GM23338 (cell line): ENCODE results near the gene GLRA2. TPM values are rescaled to one million over a fixed set of nuclear protein-coding genes. Genes with fewer than 3 reads are reported as not detected.

Source experiments
- ATAC-seq: fragments of 200-7000 bp; cut with Tn5 transposase; 3 replicates; pipeline ENCODE4 v1.9.1; 2020
- DNase-seq: peaks from one replicate; pipeline ENCODE4 v3.0.0-alpha.2; 2015; ENCODE audit warnings: low spot score
- H2AFZ ChIP-seq: fragments of 200-600 bp; sonication (generic); 2 replicates; pipeline ENCODE4 v1.8.0; 2016; ENCODE audit warnings: antibody characterized with exemption, mild to moderate bottlenecking, moderate library complexity
- H3F3A ChIP-seq: fragments of 200-600 bp; sonication (generic); replicated peaks from 2 replicates; pipeline ENCODE4 v1.8.0; 2017; ENCODE audit warnings: antibody characterized with exemption, mixed run types, low read depth
- H3K27ac ChIP-seq: fragments of 200-600 bp; sonication (generic); 2 replicates; pipeline ENCODE4 v1.6.1; 2016; ENCODE audit warnings: low read depth
- H3K27me3 ChIP-seq: fragments of 200-600 bp; sonication (generic); 2 replicates; pipeline ENCODE4 v1.8.0; 2016; ENCODE audit warnings: mild to moderate bottlenecking, mixed run types, moderate library complexity; ENCODE audit not compliant: insufficient read depth
- H3K36me3 ChIP-seq: fragments of 200-600 bp; sonication (generic); 2 replicates; pipeline ENCODE4 v1.8.0; 2016; ENCODE audit warnings: mild to moderate bottlenecking; ENCODE audit not compliant: insufficient read depth
- H3K4me1 ChIP-seq: fragments of 200-600 bp; sonication (generic); 2 replicates; pipeline ENCODE4 v1.8.0; 2016; ENCODE audit warnings: mild to moderate bottlenecking, moderate library complexity; ENCODE audit not compliant: insufficient read depth
- H3K4me2 ChIP-seq: fragments of 200-600 bp; sonication (generic); 2 replicates; pipeline ENCODE4 v1.7.1; 2017; ENCODE audit warnings: mixed run types
- H3K4me3 ChIP-seq: fragments of 200-600 bp; sonication (generic); 2 replicates; pipeline ENCODE4 v1.6.1; 2016; ENCODE audit warnings: mixed run types
- H3K79me2 ChIP-seq: fragments of 200-600 bp; sonication (generic); replicated peaks from 2 replicates; pipeline ENCODE4 v1.8.0; 2017; ENCODE audit warnings: mild to moderate bottlenecking; ENCODE audit not compliant: insufficient read depth
- H3K9me2 ChIP-seq: fragments of 200-600 bp; sonication (generic); 2 replicates; pipeline ENCODE4 v1.8.0; 2017; ENCODE audit not compliant: insufficient read depth
- H4K20me1 ChIP-seq: fragments of 200-600 bp; sonication (generic); replicated peaks from 2 replicates; pipeline ENCODE4 v1.8.0; 2017; ENCODE audit warnings: mild to moderate bottlenecking; ENCODE audit not compliant: insufficient read depth
- H3K27ac Mint-ChIP-seq: 2 replicates; pipeline ENCODE4 v1.8.0; 2020; ENCODE audit warnings: inconsistent platforms, mild to moderate bottlenecking, moderate library complexity, mixed read lengths
- H3K27me3 Mint-ChIP-seq: 3 replicates; pipeline ENCODE4 v1.8.0; 2022; ENCODE audit warnings: low read depth, mild to moderate bottlenecking, moderate library complexity, mixed read lengths, inconsistent platforms; ENCODE audit not compliant: insufficient read depth, poor library complexity
- H3K36me3 Mint-ChIP-seq: 3 replicates; pipeline ENCODE4 v1.8.0; 2021; ENCODE audit warnings: low read depth, mild to moderate bottlenecking, inconsistent platforms, moderate library complexity, mixed read lengths
- H3K4me1 Mint-ChIP-seq: 3 replicates; pipeline ENCODE4 v1.8.0; 2020; ENCODE audit warnings: mild to moderate bottlenecking, inconsistent platforms, mixed read lengths
- H3K4me3 Mint-ChIP-seq: 3 replicates; pipeline ENCODE4 v1.8.0; 2021; ENCODE audit warnings: moderate library complexity, mild to moderate bottlenecking, inconsistent platforms, mixed read lengths
- H3K9me3 Mint-ChIP-seq: 3 replicates; pipeline ENCODE4 v1.8.0; 2020; ENCODE audit warnings: moderate library complexity, mild to moderate bottlenecking, inconsistent platforms, mixed read lengths
- CREB1 ChIP-seq: fragments of 250-450 bp; sonication (Bioruptor Pico); IDR thresholded peaks from 2 replicates; pipeline ENCODE4 v1.5.0; 2020; ENCODE audit warnings: low read depth, mild to moderate bottlenecking, moderate library complexity
- CTCF ChIP-seq, 2 experiments: fragments of 200-600 bp in 1 of 2; sonication (generic) in 1 of 2; conservative IDR thresholded peaks; 2 replicates each; pipeline versions ENCODE4 v1.5.1 to v1.6.1; 2016 to 2017; ENCODE audit warnings: antibody characterized with exemption in 2 of 2, low read depth in 2 of 2, mild to moderate bottlenecking in 2 of 2, moderate library complexity in 1 of 2
- ETS1 ChIP-seq: IDR thresholded peaks from 2 replicates; pipeline ENCODE4 v1.6.1; 2016; ENCODE audit warnings: antibody characterized with exemption
- EZH2 ChIP-seq: fragments of 200-600 bp; sonication (generic); IDR thresholded peaks from one replicate; pipeline ENCODE4 v1.8.0; 2017; ENCODE audit warnings: antibody characterized with exemption, mild to moderate bottlenecking, low read depth; ENCODE audit not compliant: unreplicated experiment
- EZH2phosphoT487 ChIP-seq: fragments of 200-600 bp; sonication (generic); IDR thresholded peaks from one replicate; pipeline ENCODE4 v1.8.1; 2018; ENCODE audit warnings: antibody characterized with exemption; ENCODE audit not compliant: unreplicated experiment
- JUNB ChIP-seq: IDR thresholded peaks from one replicate; pipeline ENCODE4 v1.6.1; 2016; ENCODE audit warnings: antibody characterized with exemption; ENCODE audit not compliant: unreplicated experiment
- NANOG ChIP-seq: IDR thresholded peaks from 2 replicates; pipeline ENCODE4 v1.6.1; 2016; ENCODE audit warnings: antibody characterized with exemption, borderline replicate concordance
- POLR2AphosphoS5 ChIP-seq: IDR thresholded peaks from 2 replicates; pipeline ENCODE4 v1.6.1; 2016; ENCODE audit warnings: antibody characterized with exemption, low read depth
- STAT1 ChIP-seq: IDR thresholded peaks from one replicate; pipeline ENCODE4 v1.6.1; 2016; ENCODE audit warnings: antibody characterized with exemption; ENCODE audit not compliant: unreplicated experiment
- ZNF114 ChIP-seq: fragments of 250-450 bp; sonication (Bioruptor Pico); IDR thresholded peaks from 2 replicates; pipeline ENCODE4 v1.5.0; 2020; ENCODE audit warnings: mild to moderate bottlenecking, moderate library complexity
- ZNF331 ChIP-seq: fragments of 250-450 bp; sonication (Bioruptor Pico); IDR thresholded peaks from 2 replicates; pipeline ENCODE4 v1.5.0; 2020; ENCODE audit warnings: low read depth, mild to moderate bottlenecking, moderate library complexity
- ZNF462 ChIP-seq: fragments of 250-450 bp; sonication (Bioruptor Pico); IDR thresholded peaks from 2 replicates; pipeline ENCODE4 v1.5.0; 2020; ENCODE audit warnings: mild to moderate bottlenecking, moderate library complexity
- polyA plus RNA-seq: library from polyadenylated mRNA; unstranded; fragments of >200 nt; fragmentation: Nextera tagmentation; extraction: Ambion mirVana; gene quantifications from 2 replicates; pipeline ENCODE4 v1.2.1, GENCODE V29; 2016
- total RNA-seq: library from RNA; depleted of rRNA; stranded (reverse); fragments of >200 nt; shearing (Covaris generic); gene quantifications from 2 replicates; pipeline ENCODE4 v1.2.3, GENCODE V29; 2014
- TF ChIP-seq, protein P1 (sequence below): IDR thresholded peaks from one replicate; pipeline ENCODE4 v1.6.1; 2018; ENCODE audit warnings: antibody characterized with exemption; ENCODE audit not compliant: unreplicated experiment

Gene GLRA2
- total and polyA plus RNA-seq, 2 experiments from 2014 or later = not detected

GRCh38 chrX:14598330-14598729 lies 69.0 kb downstream of the GLRA2 start:
- Histone ChIP-seq H3K79me2 (no peaks in the 10 kb centered on the region), H3F3A (no peaks in the 10 kb centered on the region), H3K4me3 (0 out of 2 replicates have a peak overlapping the region, but pooled peaks have one; percentile 11), H3K4me1 (peaks cover 17% of the 10 kb centered on the region), H3K27me3 (no peaks in the 10 kb centered on the region), H4K20me1 (no peaks in the 10 kb centered on the region), H2AFZ (no peak overlapping the region), H3K4me2 (peak overlapping the region; percentile 49; the same call in 1 of the 2 replicates), H3K36me3 (no peaks in the 10 kb centered on the region), H3K9me2 (no peaks in the 10 kb centered on the region), H3K27ac (peak overlapping the region; percentile 53)
- Mint-ChIP-seq H3K27ac (no peak overlapping the region; the same call in 1 of the 2 replicates), H3K27me3 (no peaks in the 10 kb centered on the region), H3K4me3 (peak overlapping the region; percentile 27; the same call in 1 of the 3 replicates), H3K36me3 (no peaks in the 10 kb centered on the region), H3K4me1 (peaks cover 30% of the 10 kb centered on the region), H3K9me3 (no peaks in the 10 kb centered on the region)
- no peak for TF ChIP-seq EZH2
- TF ChIP-seq STAT1 = no peak
- no peak for TF ChIP-seq CTCF (conservative IDR thresholded peaks at IDR 0.05; ENCODE audit: low read depth in 2 of 2)
- TF ChIP-seq ZNF114 = no peak
- no peak for TF ChIP-seq POLR2AphosphoS5
- no peak for TF ChIP-seq ETS1
- no peak for TF ChIP-seq ZNF331 (CRISPR knock-in tag)
- TF ChIP-seq, protein P1, sequence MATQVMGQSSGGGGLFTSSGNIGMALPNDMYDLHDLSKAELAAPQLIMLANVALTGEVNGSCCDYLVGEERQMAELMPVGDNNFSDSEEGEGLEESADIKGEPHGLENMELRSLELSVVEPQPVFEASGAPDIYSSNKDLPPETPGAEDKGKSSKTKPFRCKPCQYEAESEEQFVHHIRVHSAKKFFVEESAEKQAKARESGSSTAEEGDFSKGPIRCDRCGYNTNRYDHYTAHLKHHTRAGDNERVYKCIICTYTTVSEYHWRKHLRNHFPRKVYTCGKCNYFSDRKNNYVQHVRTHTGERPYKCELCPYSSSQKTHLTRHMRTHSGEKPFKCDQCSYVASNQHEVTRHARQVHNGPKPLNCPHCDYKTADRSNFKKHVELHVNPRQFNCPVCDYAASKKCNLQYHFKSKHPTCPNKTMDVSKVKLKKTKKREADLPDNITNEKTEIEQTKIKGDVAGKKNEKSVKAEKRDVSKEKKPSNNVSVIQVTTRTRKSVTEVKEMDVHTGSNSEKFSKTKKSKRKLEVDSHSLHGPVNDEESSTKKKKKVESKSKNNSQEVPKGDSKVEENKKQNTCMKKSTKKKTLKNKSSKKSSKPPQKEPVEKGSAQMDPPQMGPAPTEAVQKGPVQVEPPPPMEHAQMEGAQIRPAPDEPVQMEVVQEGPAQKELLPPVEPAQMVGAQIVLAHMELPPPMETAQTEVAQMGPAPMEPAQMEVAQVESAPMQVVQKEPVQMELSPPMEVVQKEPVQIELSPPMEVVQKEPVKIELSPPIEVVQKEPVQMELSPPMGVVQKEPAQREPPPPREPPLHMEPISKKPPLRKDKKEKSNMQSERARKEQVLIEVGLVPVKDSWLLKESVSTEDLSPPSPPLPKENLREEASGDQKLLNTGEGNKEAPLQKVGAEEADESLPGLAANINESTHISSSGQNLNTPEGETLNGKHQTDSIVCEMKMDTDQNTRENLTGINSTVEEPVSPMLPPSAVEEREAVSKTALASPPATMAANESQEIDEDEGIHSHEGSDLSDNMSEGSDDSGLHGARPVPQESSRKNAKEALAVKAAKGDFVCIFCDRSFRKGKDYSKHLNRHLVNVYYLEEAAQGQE = no peak
- TF ChIP-seq ZNF462 (CRISPR knock-in tag) = no peak
- TF ChIP-seq CREB1 (CRISPR knock-in tag) = no peak
- no peak for TF ChIP-seq JUNB
- TF ChIP-seq NANOG = no peak
- TF ChIP-seq EZH2phosphoT487 = no peak
- peak; percentile 51 for DNase-seq
- ATAC-seq = peak; percentile 68
